Superior temporal gyrus (tissue), 1 donor: Measurements from ENCODE around the gene NUFIP2.
A peak's percentile ranks its signal among the peaks of the same experiment; 100 is the strongest.
"Not testable (repeated sequence)": the region's sequence is repeated elsewhere in the genome, so short reads cannot be mapped to it uniquely, and the experiment has no call there.

Experiments used
- DNase-seq: peaks from one replicate; pipeline ENCODE4 v3.0.0-alpha.2; 2016; ENCODE audit errors: extremely low spot score

Gene NUFIP2

GRCh38 chr17:29279397-29280070, 14.4 kb downstream of the NUFIP2 start:
- DNase-seq, result no peak

- no peak for DNase-seq
These were observed 15.3 kb downstream of the NUFIP2 start for GRCh38 chr17:29278692-29279091.

- DNase-seq, result no peak
These were observed 20.0 kb downstream of the NUFIP2 start for GRCh38 chr17:29273924-29274323.

GRCh38 chr17:29271980-29272379, 22.0 kb downstream of the NUFIP2 start:
- DNase-seq, result not testable (repeated sequence)

GRCh38 chr17:29263916-29264315, 30.0 kb downstream of the NUFIP2 start:
- no peak for DNase-seq

GRCh38 chr17:29257756-29258155, 36.2 kb downstream of the NUFIP2 start:
- DNase-seq, result no peak

- DNase-seq, result no peak
These were observed 37.0 kb downstream of the NUFIP2 start for GRCh38 chr17:29256735-29257466.

GRCh38 chr17:29255926-29256522, 37.9 kb downstream of the NUFIP2 start:
- DNase-seq, result no peak

GRCh38 chr17:29253037-29253436, 40.9 kb downstream of the NUFIP2 start:
- DNase-seq, result no peak

- DNase-seq, result no peak
These were observed 41.7 kb downstream of the NUFIP2 start for GRCh38 chr17:29252101-29252791.

- DNase-seq, result no peak
These were observed 42.8 kb downstream of the NUFIP2 start for GRCh38 chr17:29251184-29251583.

GRCh38 chr17:29250666-29251065, 43.3 kb downstream of the NUFIP2 start:
- no peak for DNase-seq

- DNase-seq, result no peak
These were observed 45.1 kb downstream of the NUFIP2 start for GRCh38 chr17:29248845-29249244.

- DNase-seq, result no peak
These were observed 46.7 kb downstream of the NUFIP2 start for GRCh38 chr17:29247219-29247618.

GRCh38 chr17:29246628-29247027, 47.3 kb downstream of the NUFIP2 start, which contains the start of gene CRYBA1:
Gene CRYBA1, plus strand, starts transcription at chr17:29246859. Its CDS starts 5 bp downstream, at chr17:29246864.
- no peak for DNase-seq

- DNase-seq, result no peak
These were observed 48.5 kb downstream of the NUFIP2 start for GRCh38 chr17:29245401-29245800.

GRCh38 chr17:29243792-29244191, 50.2 kb downstream of the NUFIP2 start:
- DNase-seq, result no peak

GRCh38 chr17:29242790-29243189, 51.2 kb downstream of the NUFIP2 start:
- DNase-seq, result no peak

GRCh38 chr17:29242051-29242450, 51.9 kb downstream of the NUFIP2 start:
- DNase-seq, result no peak

GRCh38 chr17:29240968-29241963, 52.7 kb downstream of the NUFIP2 start:
- DNase-seq, result peak; percentile 58

GRCh38 chr17:29240477-29240876, 53.5 kb downstream of the NUFIP2 start:
- DNase-seq, result no peak
